Frontal cortex (tissue), 4 donors: ENCODE results near the gene CCDC112. TPM values are rescaled to one million over a fixed set of nuclear protein-coding genes. Genes with fewer than 3 reads are reported as not detected.
"Not testable (repeated sequence)": the region's sequence is repeated elsewhere in the genome, so short reads cannot be mapped to it uniquely, and the experiment has no call there.

Experiments used
- DNase-seq, 2 donors: peaks; one replicate each; pipeline ENCODE4 v3.0.0; 2012; ENCODE audit warnings: low spot score in 2 of 2
- FAIRE-seq: peaks from 2 replicates; lab custom pipeline; 2012; peaks lifted over from hg19 to GRCh38; lab: Jason Lieb, UNC
- small RNA-seq: library from RNA; depleted of rRNA; stranded (forward); fragments of <200 nt; gene quantifications from one replicate; pipeline ENCODE3, GENCODE V24; 2014
- total RNA-seq: library from RNA; depleted of rRNA; stranded (reverse); fragments of >200 nt; gene quantifications from one replicate; pipeline ENCODE4 v1.2.3, GENCODE V29; 2014
- donor health status: control.
- donor health status: control.
- donor health status: control.

Gene CCDC112
- total RNA-seq, 1 donor from 2014 or later = 87.6 TPM

GRCh38 chr5:115265220-115265619, 31.2 kb downstream of the CCDC112 start:
- DNase-seq = no peak
- FAIRE-seq = no peak

DNA sequence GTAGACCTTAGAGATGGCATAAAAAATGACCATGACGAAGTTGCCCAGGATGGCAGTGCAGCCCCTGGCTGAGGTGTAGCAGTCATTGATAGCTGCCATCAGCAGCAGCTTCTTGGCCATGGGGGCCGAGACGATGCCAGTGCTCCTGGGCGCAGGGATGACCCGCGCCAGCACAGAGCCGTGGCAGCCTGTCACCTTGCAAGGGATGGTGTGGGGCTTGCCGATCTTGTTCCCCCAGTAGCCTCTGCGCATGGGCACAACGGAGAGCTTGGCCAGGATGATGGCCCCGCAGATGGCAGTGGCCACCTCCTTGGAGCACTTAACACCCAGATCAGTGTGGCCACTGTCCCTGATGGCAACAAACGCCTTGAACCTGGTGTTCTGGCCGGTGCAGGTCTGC, 31.7 kb downstream of the CCDC112 start:
- no peak for FAIRE-seq
- DNase-seq = no peak

- no peak for FAIRE-seq
Measured at GRCh38 chr5:115263078-115263380, 33.4 kb downstream of the CCDC112 start.

GRCh38 chr5:115262321-115263077, 34.0 kb downstream of the CCDC112 start, which contains the start of gene PGGT1B:
TSS of gene PGGT1B (minus strand) at chr5:115262877. CDS start at chr5:115262851, 26 bp downstream.
- DNase-seq (peak; percentile 68), FAIRE-seq (no peak)

More at GRCh38 chr5:115263078-115263380, 33.4 kb downstream of the CCDC112 start:
- DNase-seq = no peak

GRCh38 chr5:115262011-115262320, 34.5 kb downstream of the CCDC112 start:
- FAIRE-seq (no peak), DNase-seq (peak; percentile 16 to 20)

DNA sequence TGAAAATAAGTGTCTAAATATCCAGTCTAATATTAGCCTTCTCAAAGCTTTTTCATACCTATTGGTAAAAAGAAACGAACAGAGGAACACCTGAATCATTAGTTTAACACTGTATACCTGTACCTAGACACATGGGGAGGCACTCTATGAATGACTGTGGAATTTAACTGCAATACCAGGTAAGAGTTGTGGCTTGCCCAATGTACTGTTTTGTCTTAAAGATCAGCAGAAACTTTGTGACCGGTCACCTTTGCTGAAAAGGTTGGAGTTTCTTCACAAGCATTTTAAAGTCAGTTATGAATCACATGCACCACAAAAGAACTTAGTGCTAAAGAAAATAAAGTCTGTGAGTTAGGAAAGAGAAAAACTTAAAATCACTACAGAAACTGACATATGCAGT, 36.2 kb downstream of the CCDC112 start:
- DNase-seq = no peak

GRCh38 chr5:115257981-115258380, 38.5 kb downstream of the CCDC112 start:
- DNase-seq (no peak), FAIRE-seq (no peak)

More for the DNA sequence above, 36.2 kb downstream of the CCDC112 start:
- no peak for FAIRE-seq

GRCh38 chr5:115249379-115249778, 47.1 kb downstream of the CCDC112 start:
- not testable (repeated sequence) for DNase-seq, FAIRE-seq

- DNase-seq (peak in 1 of 2 donors; percentile 27), FAIRE-seq (peak; percentile 69)
Measured at GRCh38 chr5:115246361-115246991, 50.0 kb downstream of the CCDC112 start.

DNA sequence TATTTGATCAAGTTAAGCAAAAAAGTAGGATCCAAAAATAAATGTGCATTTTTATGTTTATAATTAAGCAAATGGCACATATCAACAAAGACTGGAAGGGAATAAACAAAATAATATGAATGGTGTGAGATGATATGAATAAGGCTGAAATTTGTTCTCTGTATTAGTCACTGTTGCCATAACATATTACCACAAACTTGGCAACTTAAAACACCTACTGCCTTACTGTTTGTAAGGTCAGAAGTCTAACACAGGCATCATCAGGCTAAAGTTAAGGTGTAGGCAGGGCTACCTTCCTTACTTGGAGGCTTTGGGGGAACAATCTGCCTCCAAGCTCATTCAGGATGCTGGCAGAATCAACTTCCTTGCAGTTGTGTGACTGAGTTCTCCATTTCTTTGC, 53.0 kb downstream of the CCDC112 start:
- FAIRE-seq = no peak
- no peak for DNase-seq

GRCh38 chr5:115241881-115242642, 54.4 kb downstream of the CCDC112 start:
- FAIRE-seq (no peak), DNase-seq (no peak)

DNA sequence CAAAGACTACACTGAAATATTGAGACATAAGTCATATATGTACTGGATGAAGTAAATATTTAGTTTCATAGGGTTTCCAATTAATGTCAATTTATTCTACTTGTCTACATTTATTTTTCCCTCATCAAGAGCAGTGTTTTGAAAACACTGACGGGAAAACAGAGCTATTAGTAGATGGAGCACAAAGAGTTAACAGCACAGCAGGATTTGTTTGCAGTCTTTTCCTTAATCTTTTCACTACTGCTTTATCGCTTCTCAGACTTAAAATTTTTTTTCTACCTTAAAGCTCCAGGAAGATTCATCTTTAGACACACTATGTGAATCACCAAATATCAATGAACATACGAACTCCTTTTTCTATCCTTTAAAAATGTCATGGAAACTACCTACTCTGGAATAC, 59.4 kb downstream of the CCDC112 start:
- FAIRE-seq (no peak), DNase-seq (no peak)

DNA sequence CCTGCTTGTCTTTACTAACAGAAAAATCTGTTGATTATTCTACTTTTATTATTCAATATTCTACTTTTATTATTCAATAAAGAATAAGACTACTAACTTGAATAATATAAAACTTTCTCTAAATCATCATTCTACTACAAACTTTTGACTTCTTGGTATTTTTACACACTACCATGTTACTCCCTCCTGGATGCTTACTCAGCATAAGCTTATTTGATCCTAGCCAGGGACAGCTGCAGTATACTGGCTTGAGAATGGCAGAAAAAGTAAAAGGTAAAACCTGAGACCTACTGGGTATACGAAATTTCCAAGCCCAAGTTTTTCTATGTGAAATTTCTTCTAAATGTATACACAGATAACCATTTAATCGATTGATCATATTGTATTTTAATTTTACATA, 59.9 kb downstream of the CCDC112 start:
- FAIRE-seq = no peak
- DNase-seq = no peak

DNA sequence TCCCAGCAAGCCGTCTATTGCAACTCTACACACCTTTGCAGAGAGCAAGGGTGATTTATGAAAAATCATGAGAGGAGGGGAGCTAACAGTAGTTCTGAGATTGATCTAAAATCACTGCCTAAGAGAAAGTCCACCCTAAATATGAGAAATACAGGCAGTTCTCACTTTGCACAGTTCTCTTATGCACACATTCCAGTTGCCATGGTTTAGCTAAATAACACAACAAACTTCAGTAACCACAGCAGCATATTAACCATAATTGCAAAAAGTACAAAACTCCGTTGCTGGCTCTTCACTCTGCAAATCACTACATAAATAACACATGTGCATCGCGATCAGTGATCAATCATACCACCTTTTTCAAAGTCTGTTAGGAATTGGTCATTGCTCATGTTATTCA, 64.9 kb downstream of the CCDC112 start:
- FAIRE-seq (no peak), DNase-seq (no peak)

DNA sequence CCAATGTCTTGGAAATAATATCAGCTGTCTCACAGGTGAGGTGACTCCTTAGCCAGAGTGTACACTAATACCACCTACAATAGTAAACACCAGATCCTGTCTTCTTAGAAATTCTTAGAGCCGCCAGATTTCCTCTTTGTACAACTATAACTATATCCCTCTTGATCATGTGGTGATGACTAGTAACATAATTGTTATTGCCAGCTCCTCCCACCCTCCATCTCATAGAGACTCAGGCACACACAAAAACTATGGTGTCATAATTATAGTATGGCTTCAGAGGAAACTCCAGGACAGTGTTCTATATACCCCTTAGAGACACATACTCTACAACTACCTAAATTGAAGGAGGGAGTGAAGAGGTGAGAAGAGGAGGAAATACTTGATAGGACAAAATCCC, 66.8 kb downstream of the CCDC112 start:
- no peak for DNase-seq
- FAIRE-seq = no peak

- DNase-seq (no peak), FAIRE-seq (no peak)
Measured at GRCh38 chr5:115227281-115227680, 69.2 kb downstream of the CCDC112 start.

Small RNA genes lying within 50 kb of the gene (small RNA-seq; reads per million reads assigned to genes)
- gene HMGN1P15 = not detected

Other genes starting within 250 kb of the CCDC112 start
- gene TRIM36, start 126.7 kb downstream of the CCDC112 start, total RNA-seq = 105 TPM
- 11.0 TPM for gene PGGT1B, start 33.8 kb downstream of the CCDC112 start, total RNA-seq
- 62.8 TPM for gene FEM1C, start 248.1 kb upstream of the CCDC112 start, total RNA-seq